GM19043 (cell line): Measurements from ENCODE around the gene CLEC16A.
"Not testable (repeated sequence)": the region's sequence is repeated elsewhere in the genome, so short reads cannot be mapped to it uniquely, and the experiment has no call there.

ENCODE experiments used
- ATAC-seq: cut with Tn5 transposase; IDR thresholded peaks from one replicate; pipeline ENCODE4 v1.9.1; 2021; ENCODE audit warnings: low read depth; ENCODE audit not compliant: unreplicated experiment

Gene CLEC16A

DNA sequence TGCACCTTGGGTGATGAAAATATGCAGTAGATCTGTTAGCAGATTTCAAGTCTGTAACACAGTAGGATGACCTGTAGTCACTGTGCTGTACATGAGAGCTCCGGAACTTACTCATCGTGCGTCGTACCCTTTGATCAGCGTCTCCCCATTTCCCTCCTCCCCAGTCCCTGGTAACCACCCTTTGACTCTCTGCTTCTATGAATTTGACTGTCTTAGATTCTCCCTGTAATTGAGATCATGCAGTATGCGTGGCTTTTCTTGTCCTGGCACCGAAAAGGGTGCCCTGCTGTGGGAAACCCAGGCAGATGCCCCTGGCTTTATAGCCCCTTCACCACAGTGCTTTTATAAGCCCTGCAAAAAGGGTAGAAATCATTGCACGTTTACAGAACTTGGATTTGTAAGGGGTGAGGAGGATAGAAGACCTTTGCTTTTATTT is 20.5 kb downstream of the CLEC16A start:
- no peak for ATAC-seq

DNA sequence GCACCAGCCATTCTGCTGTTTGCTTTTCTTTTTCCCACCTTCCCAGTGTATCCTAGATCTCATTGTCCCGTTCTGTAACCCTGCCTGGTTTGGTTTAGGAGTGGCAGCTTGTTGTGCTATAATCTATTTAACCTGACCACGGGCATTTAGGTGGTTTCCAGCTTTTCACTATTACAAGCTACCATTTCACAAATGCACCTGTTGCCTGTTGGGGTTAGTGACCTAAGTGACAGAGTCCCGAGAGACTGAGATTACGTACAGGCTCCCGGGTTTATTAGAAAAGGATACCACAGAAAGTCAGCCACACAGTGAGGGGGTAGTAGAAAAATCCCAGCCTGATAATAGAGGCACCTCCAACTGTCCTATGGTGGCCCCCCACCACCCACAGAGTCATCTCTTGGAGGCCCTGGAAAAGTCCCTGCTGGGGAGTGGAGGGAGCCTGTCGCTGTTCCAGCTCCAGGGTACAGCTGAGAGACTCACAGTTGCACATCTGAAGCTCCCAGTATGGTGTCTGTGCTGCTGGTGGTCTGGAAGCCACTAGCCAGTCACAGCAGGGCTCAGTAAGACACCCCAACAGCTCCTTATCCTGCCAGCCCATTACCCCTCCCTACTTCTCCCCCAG is 21.2 kb downstream of the CLEC16A start:
- peak; percentile 73 for ATAC-seq

DNA sequence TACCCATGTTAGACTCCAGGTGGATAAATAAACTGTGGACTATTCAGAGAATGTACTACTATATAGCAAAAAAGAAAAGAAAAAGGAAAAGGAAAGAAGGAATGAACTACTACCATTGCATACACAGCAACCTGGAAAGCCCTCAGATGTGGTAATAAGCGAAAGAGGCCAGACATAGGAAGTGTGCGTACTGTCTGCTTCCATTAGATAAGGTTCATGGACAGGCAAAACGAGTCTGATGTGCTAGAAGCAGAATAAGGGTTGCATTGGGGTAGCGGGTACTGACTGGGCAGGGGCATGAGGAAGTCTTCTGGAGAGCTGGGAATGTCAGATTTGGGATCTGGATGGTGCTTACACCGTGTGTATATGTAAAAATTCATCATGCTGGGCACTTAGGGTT is 21.8 kb downstream of the CLEC16A start:
- no peak for ATAC-seq

DNA sequence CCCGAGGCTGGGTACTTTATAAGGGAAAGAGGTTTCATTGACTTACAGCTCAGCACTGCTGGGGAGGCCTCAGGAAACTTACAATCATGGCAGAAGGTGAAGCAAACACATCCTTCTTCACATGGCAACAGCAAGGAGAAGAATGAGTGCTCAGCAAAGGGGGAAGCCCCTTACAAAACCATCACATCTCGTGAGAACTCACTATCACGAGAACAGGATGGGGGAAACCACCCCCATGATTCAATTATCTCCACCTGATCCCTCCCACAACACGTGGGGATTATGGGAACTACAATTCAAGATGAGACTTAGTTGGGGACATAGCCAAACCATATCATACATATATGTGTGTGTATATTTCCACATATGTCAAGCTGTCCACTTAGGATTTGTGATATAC is 22.2 kb downstream of the CLEC16A start:
- not testable (repeated sequence) for ATAC-seq

DNA sequence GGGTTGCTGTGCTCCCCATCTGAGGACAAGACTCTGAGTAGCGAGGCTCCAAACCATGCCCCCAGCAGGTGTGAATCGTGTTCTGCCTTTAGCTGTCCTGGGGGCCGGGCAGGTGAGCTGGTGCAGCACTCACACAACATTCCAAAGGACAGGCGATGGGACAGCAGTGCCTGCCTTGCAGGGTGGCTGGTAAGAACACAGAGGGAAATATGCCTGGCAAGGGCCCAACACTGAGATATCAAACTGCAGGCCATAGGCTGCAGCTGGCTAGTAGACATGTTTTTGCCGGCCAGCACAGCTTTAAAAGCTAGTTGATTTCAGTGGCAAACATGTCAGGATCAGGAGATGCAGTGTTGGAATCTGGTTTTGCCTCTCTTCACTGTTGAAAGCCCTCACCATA is 23.6 kb downstream of the CLEC16A start:
- no peak for ATAC-seq

DNA sequence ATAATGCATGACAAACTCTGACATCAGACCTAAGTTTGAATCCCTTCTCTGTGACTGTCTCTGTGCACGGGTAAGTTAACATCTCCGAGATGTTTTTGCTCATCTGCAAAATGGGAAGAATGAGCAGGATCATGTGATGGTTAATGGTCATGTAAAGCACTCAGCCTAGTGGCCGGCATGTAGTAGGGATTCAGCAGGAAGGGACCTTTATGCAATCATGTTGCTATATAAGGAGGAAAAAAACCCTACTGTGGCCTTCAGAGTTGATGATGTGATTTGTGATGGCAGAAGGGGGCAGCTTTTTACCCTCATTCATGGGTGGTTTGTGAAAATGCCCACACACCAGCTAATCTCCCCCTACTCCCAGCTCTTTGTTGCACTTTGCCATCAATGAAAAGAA is 24.1 kb downstream of the CLEC16A start:
- no peak for ATAC-seq

DNA sequence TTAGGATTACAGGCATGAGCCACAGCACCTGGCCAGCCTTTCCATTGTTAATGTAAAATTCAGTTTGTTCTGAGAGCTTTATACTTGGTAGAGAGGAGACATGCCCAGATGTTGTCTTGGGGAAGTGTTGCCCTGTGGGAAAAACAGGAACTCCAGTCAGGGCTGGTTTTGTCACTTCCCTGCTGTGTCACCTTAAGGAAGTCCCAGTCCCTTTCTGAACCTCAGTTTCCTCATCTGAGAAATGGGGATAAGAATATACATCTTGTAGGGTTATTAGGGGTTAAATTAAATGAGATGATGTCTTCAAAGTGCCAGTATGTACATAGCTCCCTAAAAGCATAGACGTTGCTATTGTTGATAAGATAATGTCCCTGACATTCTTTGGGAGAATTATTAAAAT is 25.3 kb downstream of the CLEC16A start:
- no peak for ATAC-seq

DNA sequence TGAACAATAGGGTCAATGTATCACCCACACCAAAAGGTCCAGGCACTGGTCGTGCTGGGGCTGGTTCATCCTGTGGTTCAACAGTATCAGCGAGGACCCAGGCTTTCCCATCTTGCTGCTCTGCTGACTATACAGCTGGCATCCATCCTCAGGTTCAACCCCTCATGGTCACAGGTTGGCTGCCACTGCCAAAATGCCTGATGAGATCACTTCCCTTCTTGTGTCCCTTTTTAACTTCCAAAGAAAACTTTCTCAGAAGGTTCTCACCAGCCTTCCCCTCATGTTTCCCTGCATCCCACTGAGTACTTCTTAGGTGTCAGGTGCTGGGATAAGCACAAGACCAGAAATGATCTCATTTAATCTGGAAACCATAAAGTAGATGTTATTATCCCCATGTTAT is 25.7 kb downstream of the CLEC16A start:
- ATAC-seq, result no peak

DNA sequence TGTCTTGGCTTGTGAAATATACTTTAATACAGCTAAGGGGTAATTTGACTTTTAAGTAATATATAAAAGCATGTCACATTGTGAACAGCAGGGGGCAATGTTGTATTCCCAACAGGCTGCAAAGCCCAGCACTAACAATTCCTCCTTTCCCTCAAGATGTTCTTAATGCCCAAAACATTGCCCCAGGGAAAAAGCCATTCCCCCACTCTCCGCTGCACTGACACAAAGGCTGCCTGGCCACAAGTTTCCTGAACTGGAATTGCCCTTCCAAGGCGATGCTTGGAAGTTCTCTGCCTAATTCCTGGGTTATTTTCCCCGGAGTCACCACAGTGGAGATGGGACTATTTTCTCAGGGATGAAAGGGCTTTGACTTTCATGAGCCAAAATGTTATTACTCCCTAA is 27.2 kb downstream of the CLEC16A start:
- no peak for ATAC-seq

DNA sequence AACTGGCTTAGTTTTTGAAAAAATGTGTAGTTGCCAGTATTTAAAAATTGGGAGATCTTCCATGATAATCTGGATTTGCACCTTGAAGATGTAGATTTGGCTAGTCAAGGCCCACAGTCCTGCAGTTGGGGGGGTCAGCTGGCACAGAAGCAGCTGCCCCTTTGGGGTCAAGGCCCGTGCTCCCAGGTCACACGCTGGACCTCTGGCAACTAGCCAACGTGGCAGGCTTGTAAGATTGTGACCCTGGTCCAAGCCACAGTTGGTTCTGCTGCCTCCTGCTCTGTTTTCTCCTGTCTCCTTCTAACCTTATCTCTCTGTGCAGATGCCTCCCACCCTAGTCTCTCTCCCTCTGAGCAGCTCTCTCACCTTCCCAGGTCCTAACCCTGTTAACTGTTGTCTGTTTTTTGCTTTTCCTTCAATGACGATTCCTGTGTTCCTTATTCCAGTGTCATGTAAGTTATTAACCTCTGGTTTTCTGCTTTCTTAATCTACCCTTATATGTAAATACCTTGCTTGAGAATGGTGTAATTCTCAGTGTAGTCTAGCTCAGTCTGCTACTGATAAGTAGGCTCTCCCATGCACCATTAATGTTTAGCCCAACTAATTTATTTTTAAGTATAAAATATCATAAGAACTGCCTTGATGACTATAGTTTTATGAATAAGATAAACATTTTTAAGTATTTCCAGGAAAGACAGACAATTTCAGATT is 27.9 kb downstream of the CLEC16A start:
- no peak for ATAC-seq

DNA sequence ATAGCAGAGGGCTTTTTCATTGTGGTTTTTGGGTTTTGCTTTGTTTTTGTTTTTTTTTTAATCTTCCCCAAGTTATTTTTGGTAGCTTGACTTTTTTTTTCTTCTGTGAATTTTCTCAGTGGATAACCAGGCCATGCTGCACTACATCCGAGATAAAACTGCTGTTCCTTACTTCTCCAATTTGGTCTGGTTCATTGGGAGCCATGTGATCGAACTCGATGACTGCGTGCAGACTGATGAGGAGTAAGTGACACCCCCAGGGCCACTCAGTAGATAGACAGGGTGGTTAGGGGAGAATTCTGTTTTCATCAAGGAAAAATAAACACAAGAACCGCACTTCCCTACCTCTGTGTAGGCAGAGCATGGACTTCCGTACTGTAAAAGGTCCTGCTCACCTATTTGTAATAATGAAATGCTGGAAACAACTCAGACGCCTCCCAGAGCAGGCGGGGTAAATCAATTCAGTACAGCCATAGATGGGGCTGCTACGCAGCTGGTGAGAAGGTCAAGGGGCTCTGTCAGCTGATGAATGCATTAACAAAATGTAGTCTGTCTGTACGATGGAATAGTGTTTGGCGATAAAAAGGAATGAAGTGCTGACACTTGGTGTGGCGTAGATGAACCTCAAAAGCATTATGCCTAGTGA is 28.6 kb downstream of the CLEC16A start:
- no peak for ATAC-seq

DNA sequence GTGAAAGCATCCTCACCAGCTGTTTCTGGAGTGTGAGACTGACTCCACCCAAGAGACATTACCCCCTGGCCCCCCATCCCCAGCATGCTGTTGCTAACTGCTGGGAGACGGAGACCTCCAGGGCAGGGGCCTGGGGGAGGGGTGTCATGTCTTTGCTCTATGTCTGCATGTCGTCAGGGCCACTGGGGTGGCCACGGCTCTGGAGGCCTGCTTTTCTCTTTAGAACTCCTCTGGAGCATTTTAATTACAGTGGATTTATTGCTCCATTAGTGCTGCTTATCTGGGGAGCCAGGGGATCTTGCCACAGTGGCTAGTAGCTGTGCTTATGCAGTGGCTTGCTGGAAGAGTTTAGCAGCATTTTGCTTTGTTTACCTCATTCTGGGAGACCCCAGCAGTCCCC is 32.3 kb downstream of the CLEC16A start:
- no peak for ATAC-seq

DNA sequence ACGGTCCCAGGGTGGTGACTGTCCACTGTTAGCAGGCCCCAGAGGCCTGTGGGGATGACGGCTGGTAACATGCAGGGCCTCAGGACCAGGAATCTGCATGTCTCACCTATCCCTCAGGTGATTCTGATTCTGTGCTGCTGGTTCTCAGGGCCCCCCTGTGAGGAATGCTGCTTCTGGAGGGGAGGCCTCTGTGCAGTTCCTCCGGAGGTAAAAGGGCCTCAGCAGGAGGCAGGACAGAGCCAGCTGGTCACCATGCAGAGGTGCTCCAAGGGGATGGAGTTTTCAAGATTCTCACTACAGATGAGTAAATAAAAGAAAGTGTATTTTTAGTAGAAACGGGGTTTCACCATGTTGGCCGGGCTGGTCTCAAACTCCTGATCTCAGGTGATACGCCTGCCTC is 33.8 kb downstream of the CLEC16A start:
- no peak for ATAC-seq

DNA sequence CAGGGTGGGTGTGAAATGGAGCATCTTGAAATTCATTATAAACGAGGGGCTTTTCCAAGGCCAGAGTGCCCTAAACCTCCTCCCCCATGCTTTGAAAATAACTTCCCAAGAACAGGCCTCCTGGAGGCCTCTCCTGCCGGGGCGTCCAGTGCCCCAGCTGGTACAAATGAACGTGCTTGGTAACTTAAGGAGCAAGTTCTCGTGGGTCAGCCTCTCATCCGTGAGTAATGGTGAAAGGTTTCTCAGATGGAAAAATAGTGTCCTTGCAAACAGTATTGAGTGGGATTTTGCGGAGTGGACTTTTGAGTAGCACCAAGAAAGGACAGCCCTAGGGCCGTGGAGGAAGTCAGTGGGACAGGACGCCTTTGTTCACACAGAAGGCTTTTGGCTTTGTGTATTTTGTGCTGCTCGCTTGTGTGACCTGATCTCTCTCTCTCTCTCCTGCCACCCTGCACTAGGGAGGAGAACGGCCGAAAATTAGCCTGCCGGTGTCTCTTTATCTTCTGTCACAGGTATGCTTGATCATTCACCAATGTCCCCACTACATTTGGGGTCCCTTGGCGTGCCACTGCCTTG is 34.6 kb downstream of the CLEC16A start:
- ATAC-seq, result no peak

DNA sequence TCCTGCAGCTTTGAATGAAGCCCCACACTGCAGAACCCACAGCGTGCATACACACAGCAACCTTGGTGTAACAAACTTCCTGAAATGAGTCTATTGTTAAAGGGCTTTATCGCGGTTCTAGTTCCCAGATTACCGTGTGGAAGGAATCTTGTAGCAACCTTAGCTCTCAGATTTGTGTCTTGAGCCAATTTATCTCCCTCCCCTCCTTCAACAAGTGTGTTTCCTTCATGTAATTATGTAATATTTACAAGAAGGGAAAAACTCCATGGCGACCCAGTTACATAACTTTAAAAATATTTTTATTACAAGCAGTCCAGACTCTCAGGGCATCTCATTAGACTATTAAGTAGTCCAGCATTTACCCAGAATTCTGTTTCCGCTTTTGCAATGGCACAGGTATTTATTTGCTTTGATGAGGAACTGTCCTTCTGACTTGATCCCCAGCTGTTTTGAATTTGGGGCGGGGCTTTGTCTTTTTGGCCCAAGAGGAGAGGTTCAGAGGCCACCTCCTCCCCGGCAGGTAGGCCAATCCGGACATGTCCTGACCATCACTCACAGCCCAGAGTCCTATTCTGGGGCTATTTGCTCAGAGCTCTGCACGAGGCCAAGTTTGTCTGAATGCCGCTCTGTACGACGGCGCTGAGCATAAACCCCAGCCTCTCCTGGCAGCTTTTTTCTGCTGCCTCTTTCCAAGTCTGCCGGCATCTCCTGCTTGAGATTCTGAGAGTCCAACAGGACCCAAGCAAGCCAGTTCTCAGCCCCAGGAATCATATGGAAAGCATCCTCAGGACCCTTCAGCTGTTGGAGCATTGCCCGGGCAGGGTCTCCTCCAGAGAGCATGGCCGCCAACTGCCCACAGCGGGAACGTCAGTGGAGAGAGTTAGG is 35.6 kb downstream of the CLEC16A start:
- ATAC-seq, result no peak

DNA sequence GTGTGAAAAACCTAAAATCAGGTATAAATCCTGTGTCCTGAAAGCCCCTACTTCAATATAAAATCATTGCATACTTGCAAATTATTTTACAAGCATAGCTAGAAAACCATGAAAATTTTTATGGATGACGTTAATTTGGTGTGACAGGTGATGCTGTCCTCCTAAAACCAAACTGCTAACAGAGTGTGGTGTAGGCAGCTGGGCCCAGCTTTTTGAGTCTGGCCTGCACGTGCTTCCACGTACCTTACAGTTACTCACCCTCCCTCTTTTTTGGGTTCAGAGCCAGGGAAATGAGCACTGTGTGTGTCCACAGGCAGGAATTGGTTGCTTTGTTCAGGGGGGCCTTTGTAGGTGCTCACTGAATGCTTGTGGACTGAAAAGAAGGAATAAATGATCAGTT is 36.4 kb downstream of the CLEC16A start:
- no peak for ATAC-seq

DNA sequence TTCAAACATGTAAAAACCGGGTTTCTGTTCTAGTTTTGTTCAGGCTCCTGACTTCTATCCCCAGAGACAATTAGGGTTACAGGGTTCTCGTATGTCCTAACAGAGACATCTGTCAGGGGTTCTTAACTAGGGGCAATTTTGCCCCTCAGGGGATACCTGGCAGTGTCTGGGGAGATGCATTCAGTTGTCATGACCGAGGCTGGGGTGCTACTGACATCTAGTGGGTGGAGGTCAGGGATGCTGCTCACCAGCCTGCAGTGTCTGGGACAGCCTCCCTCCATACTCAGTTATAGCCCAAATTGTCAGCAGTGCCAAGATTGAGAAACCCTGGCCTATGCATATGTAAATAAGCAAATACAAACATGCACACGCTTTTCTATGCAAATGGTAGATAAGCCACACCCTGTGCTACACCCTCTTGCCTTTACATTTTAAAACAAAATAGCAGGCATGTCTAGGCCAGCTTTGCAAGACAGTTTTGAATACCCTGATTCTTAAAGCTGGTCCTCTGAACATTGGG is 37.4 kb downstream of the CLEC16A start:
- ATAC-seq, result peak; percentile 61

DNA sequence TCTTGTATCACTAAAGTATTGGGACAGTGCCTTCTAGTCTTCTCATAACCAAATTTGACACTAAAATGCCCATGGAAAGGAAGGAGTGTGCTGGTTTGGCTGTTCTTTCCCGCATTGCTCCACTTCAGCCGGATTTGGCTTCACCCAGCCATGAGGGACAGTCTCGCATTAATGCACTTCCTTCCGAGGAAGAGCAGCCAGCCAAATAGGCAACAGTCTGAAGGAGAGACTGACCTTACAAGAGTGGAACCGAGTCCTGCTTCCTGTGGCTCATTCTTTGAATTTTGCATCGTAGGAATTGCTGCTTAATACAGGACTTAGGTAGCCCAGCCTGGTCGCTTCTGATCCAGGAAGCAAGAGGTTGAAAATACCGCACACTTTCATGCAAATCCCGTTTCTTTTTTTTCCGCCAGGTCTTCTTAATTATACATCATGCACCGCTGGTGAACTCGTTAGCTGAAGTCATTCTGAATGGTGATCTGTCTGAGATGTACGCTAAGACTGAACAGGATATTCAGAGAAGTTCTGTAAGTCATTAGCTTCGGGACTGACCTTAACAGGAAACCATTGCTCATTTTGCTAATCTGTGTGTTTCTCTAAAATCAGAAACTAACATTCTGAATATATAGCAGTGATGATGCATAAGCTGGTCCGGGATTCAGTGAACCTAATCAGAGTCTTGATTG is 38.2 kb downstream of the CLEC16A start:
- ATAC-seq, result peak; percentile 49

DNA sequence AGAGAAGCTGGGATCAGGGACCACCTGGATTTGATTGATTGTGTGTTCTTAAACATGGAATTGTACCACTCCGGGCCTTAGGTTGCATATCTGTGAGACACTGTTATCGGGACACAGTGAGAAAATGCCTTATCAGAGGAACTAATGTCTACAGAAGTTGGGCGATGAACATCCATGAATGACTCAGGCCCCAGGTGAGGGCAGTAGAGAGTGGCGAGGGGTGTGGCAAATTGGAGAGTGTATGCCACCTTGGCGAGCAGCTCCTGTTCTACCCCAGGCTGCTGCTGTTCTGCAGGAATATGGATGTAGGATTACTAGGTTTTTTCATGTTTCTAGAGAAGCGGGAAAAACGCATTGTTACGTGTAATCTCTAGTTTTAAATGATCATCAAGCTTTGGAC is 38.8 kb downstream of the CLEC16A start:
- no peak for ATAC-seq

DNA sequence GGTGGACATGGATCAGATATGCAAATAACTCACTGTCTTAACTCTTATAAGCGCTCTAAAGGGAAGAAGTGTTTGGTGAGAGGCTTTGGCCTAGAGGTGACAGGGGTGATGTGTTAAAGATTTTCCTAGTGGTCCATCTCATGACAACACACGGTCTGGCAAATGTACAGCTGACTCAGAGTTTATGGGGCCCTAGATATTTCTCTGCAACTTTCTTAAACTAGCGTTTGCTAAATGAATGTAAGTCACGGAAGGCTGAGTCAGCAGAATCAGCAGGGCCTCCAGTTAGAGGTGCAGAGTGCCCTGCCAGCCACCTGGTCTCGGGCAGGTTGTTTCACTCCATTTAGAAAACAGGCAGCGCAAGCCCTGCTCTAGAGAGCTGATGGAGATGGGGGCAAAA is 40.1 kb downstream of the CLEC16A start:
- ATAC-seq, result no peak
